Neural cell (in vitro differentiated cells): Measurements from ENCODE around the gene CADM3.

Experiments used
- CTCF ChIP-seq: fragments of 450-650 bp; IDR thresholded peaks from 2 replicates; pipeline ENCODE4 v1.5.1; 2014; ENCODE audit warnings: antibody characterized with exemption, mild to moderate bottlenecking, moderate library complexity; ENCODE audit not compliant: poor library complexity, severe bottlenecking
- MXI1 ChIP-seq: fragments of 450-650 bp; conservative IDR thresholded peaks from 2 replicates; pipeline ENCODE4 v1.6.1; 2014; ENCODE audit warnings: antibody characterized with exemption, mild to moderate bottlenecking; ENCODE audit not compliant: poor library complexity, severe bottlenecking
- RAD21 ChIP-seq: fragments of 450-650 bp; conservative IDR thresholded peaks from 2 replicates; pipeline ENCODE4 v1.6.1; 2014; ENCODE audit warnings: antibody characterized with exemption, mild to moderate bottlenecking, moderate library complexity
- SMC3 ChIP-seq: fragments of 450-650 bp; conservative IDR thresholded peaks from 2 replicates; pipeline ENCODE4 v1.6.1; 2014; ENCODE audit warnings: antibody characterized with exemption, mild to moderate bottlenecking, moderate library complexity; ENCODE audit not compliant: poor library complexity
- TF ChIP-seq, protein P1 (sequence below): IDR thresholded peaks from 2 replicates; pipeline ENCODE4 v1.6.1; 2012; ENCODE audit warnings: borderline replicate concordance

- no peak for TF ChIP-seq CTCF
- TF ChIP-seq, protein P1, sequence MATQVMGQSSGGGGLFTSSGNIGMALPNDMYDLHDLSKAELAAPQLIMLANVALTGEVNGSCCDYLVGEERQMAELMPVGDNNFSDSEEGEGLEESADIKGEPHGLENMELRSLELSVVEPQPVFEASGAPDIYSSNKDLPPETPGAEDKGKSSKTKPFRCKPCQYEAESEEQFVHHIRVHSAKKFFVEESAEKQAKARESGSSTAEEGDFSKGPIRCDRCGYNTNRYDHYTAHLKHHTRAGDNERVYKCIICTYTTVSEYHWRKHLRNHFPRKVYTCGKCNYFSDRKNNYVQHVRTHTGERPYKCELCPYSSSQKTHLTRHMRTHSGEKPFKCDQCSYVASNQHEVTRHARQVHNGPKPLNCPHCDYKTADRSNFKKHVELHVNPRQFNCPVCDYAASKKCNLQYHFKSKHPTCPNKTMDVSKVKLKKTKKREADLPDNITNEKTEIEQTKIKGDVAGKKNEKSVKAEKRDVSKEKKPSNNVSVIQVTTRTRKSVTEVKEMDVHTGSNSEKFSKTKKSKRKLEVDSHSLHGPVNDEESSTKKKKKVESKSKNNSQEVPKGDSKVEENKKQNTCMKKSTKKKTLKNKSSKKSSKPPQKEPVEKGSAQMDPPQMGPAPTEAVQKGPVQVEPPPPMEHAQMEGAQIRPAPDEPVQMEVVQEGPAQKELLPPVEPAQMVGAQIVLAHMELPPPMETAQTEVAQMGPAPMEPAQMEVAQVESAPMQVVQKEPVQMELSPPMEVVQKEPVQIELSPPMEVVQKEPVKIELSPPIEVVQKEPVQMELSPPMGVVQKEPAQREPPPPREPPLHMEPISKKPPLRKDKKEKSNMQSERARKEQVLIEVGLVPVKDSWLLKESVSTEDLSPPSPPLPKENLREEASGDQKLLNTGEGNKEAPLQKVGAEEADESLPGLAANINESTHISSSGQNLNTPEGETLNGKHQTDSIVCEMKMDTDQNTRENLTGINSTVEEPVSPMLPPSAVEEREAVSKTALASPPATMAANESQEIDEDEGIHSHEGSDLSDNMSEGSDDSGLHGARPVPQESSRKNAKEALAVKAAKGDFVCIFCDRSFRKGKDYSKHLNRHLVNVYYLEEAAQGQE = no peak
- TF ChIP-seq SMC3 = no peak
- TF ChIP-seq MXI1 = no peak
- TF ChIP-seq RAD21 = no peak
These were observed 32.2 kb downstream of the CADM3 start for GRCh38 chr1:159203610-159204009.
